Ectodermal cell (in vitro differentiated cells): Measurements from ENCODE around the gene PTRH1. TPM values are rescaled to one million over a fixed set of nuclear protein-coding genes. Genes with fewer than 3 reads are reported as not detected.
A peak's percentile ranks its signal among the peaks of the same experiment; 100 is the strongest.
"Not testable (repeated sequence)": the region's sequence is repeated elsewhere in the genome, so short reads cannot be mapped to it uniquely, and the experiment has no call there.

Source experiments
- H3K27ac ChIP-seq: 2 replicates; pipeline ENCODE4 v1.7.0; 2013; ENCODE audit warnings: mild to moderate bottlenecking, low read depth, low read length; ENCODE audit not compliant: insufficient read depth, poor library complexity, severe bottlenecking
- H3K27me3 ChIP-seq: 2 replicates; pipeline ENCODE4 v1.7.0; 2013; ENCODE audit warnings: mild to moderate bottlenecking, low read length; ENCODE audit not compliant: insufficient read depth, control insufficient read depth, poor library complexity, severe bottlenecking
- H3K36me3 ChIP-seq: one replicate; pipeline ENCODE4 v1.7.0; 2013; ENCODE audit warnings: low read length; ENCODE audit not compliant: control insufficient read depth, insufficient read depth
- H3K4me1 ChIP-seq: one replicate; pipeline ENCODE4 v1.7.0; 2013; ENCODE audit warnings: low read length; ENCODE audit not compliant: control insufficient read depth, insufficient read depth
- H3K4me3 ChIP-seq: 2 replicates; pipeline ENCODE4 v1.7.0; 2013; ENCODE audit warnings: low read depth, low read length, control low read depth; ENCODE audit not compliant: insufficient read depth
- H3K9me3 ChIP-seq: 2 replicates; pipeline ENCODE4 v1.7.0; 2013; ENCODE audit warnings: mild to moderate bottlenecking, low read length, moderate library complexity; ENCODE audit not compliant: control insufficient read depth
- WGBS, 2 experiments: methylation state at CpG; one replicate each; pipeline ENCODE4 v1.1.7; 2013; ENCODE audit warnings: missing lambda C conversion rate in 2 of 2; 5-methylcytosine and 5-hydroxymethylcytosine counted together
- polyA plus RNA-seq, 4 experiments: library from polyadenylated mRNA; stranded (reverse); fragments of 50-300 nt; gene quantifications; one replicate each; pipeline ENCODE4 v1.2.3, GENCODE V29; 2013

The PTRH1 gene
- polyA plus RNA-seq (2013, experiment 1 of 4), result 5.6 TPM
- 4.5 TPM for polyA plus RNA-seq (2013, experiment 2 of 4)
- polyA plus RNA-seq (2013, experiment 3 of 4), result 5.8 TPM
- polyA plus RNA-seq (2013, experiment 4 of 4), result 5.7 TPM

GRCh38 chr9:127715470-127716337, at the start of gene PTRH1, which contains the start of gene TTC16:
TSS of gene PTRH1 (minus strand) at chr9:127715663. CDS start at chr9:127715639, 24 bp downstream.
TSS of gene TTC16 (plus strand) at chr9:127716079. CDS start at chr9:127716146, 67 bp downstream.
- H3K4me1 ChIP-seq, result peaks cover 10% of the 10 kb centered on the region
- H3K9me3 ChIP-seq, result no peaks in the 10 kb centered on the region
- no peak within 1 kb of the TSS for H3K27ac ChIP-seq
- peak within 1 kb of the TSS; percentile 64 for H3K4me3 ChIP-seq
- no peaks in the 10 kb centered on the region for H3K36me3 ChIP-seq
- peaks cover 10% of the 10 kb centered on the region for H3K27me3 ChIP-seq
- 7% methylated on average over 65 of the region's 65 CpGs for WGBS, 2 experiments

- H3K27me3 ChIP-seq, result no peaks in the 10 kb centered on the region
- H3K36me3 ChIP-seq, result no peaks in the 10 kb centered on the region
- H3K9me3 ChIP-seq, result no peaks in the 10 kb centered on the region
- 55 to 57% methylated on average over 7 of the region's 7 CpGs for WGBS, 2 experiments
- no peak overlapping the region for H3K4me3 ChIP-seq
- H3K4me1 ChIP-seq, result peaks cover 8% of the 10 kb centered on the region
- H3K27ac ChIP-seq, result no peak overlapping the region
Measured at GRCh38 chr9:127763918-127764384, 48.5 kb upstream of the PTRH1 start.

GRCh38 chr9:127762111-127762676, 46.7 kb upstream of the PTRH1 start:
- Histone ChIP-seq H3K27ac (no peak overlapping the region), H3K27me3 (no peaks in the 10 kb centered on the region), H3K36me3 (no peaks in the 10 kb centered on the region), H3K9me3 (no peaks in the 10 kb centered on the region), H3K4me1 (peaks cover 8% of the 10 kb centered on the region), H3K4me3 (no peak overlapping the region)
- 64 to 66% methylated on average over 16 of the region's 16 CpGs for WGBS, 2 experiments

GRCh38 chr9:127761491-127761956, 46.1 kb upstream of the PTRH1 start:
- peaks cover 8% of the 10 kb centered on the region for H3K4me1 ChIP-seq
- WGBS, 2 experiments, result 58 to 61% methylated on average over 5 of the region's 5 CpGs
- H3K4me3 ChIP-seq, result no peak overlapping the region
- H3K27ac ChIP-seq, result no peak overlapping the region
- H3K36me3 ChIP-seq, result no peaks in the 10 kb centered on the region
- no peaks in the 10 kb centered on the region for H3K9me3 ChIP-seq
- peaks cover 5% of the 10 kb centered on the region for H3K27me3 ChIP-seq

- 89 to 91% methylated on average over 5 of the region's 5 CpGs for WGBS, 2 experiments
- Histone ChIP-seq H3K27me3 (peaks cover 10% of the 10 kb centered on the region), H3K36me3 (no peaks in the 10 kb centered on the region), H3K27ac (no peak overlapping the region), H3K4me1 (peaks cover 8% of the 10 kb centered on the region), H3K4me3 (no peak overlapping the region), H3K9me3 (no peaks in the 10 kb centered on the region)
Measured at GRCh38 chr9:127761061-127761460, 45.6 kb upstream of the PTRH1 start.

GRCh38 chr9:127758843-127759242, 43.4 kb upstream of the PTRH1 start:
- H3K27me3 ChIP-seq, result peaks cover 32% of the 10 kb centered on the region
- no peaks in the 10 kb centered on the region for H3K36me3 ChIP-seq
- H3K27ac ChIP-seq, result no peak overlapping the region
- H3K4me1 ChIP-seq, result peaks cover 8% of the 10 kb centered on the region
- H3K4me3 ChIP-seq, result no peak overlapping the region
- H3K9me3 ChIP-seq, result no peaks in the 10 kb centered on the region
- 88 to 95% methylated on average over 5 of the region's 5 CpGs for WGBS, 2 experiments

GRCh38 chr9:127756776-127757175, 41.3 kb upstream of the PTRH1 start:
- H3K27ac ChIP-seq, H3K9me3 ChIP-seq, H3K4me1 ChIP-seq, H3K4me3 ChIP-seq, H3K36me3 ChIP-seq: not testable (repeated sequence)
- 83 to 84% methylated on average over 11 of the region's 11 CpGs for WGBS, 2 experiments
- H3K27me3 ChIP-seq, result peaks cover 53% of the 10 kb centered on the region

GRCh38 chr9:127756233-127756632, 40.8 kb upstream of the PTRH1 start:
- WGBS, 2 experiments, result 92% methylated on average over 3 of the region's 3 CpGs
- no peaks in the 10 kb centered on the region for H3K36me3 ChIP-seq
- H3K27ac ChIP-seq, result no peak overlapping the region
- peaks cover 58% of the 10 kb centered on the region for H3K27me3 ChIP-seq
- no peaks in the 10 kb centered on the region for H3K9me3 ChIP-seq
- H3K4me3 ChIP-seq, result no peak overlapping the region
- H3K4me1 ChIP-seq, result no peaks in the 10 kb centered on the region

GRCh38 chr9:127755061-127756060, 39.9 kb upstream of the PTRH1 start:
- Histone ChIP-seq H3K9me3 (no peaks in the 10 kb centered on the region), H3K4me1 (no peaks in the 10 kb centered on the region), H3K27me3 (peaks cover 59% of the 10 kb centered on the region), H3K36me3 (no peaks in the 10 kb centered on the region), H3K27ac (no peak overlapping the region), H3K4me3 (peak overlapping the region; percentile 50)
- WGBS, 2 experiments, result 8% methylated on average over 61 of the region's 61 CpGs
